Stimulated activated CD8-positive, alpha-beta memory T cell treated with anti-CD3 and anti-CD28 coated beads, Interleukin-15, amount 100 ng/mL, for 48 hours (primary cell): ENCODE results near the gene GPR42.
"Not testable (repeated sequence)": the region's sequence is repeated elsewhere in the genome, so short reads cannot be mapped to it uniquely, and the experiment has no call there.

Source experiments
- DNase-seq, 2 donors: peaks; one replicate each; pipeline ENCODE4 v3.0.0-alpha.2; 2020; ENCODE audit warnings: low read depth in 2 of 2

GPR42 gene

GRCh38 chr19:35347171-35347929, 23.5 kb upstream of the GPR42 start, which contains the start of gene FFAR1:
FFAR1 (plus strand) TSS chr19:35347902; CDS start chr19:35351552, 3,650 bp downstream.
- DNase-seq = peak; percentile 52 to 65

DNA sequence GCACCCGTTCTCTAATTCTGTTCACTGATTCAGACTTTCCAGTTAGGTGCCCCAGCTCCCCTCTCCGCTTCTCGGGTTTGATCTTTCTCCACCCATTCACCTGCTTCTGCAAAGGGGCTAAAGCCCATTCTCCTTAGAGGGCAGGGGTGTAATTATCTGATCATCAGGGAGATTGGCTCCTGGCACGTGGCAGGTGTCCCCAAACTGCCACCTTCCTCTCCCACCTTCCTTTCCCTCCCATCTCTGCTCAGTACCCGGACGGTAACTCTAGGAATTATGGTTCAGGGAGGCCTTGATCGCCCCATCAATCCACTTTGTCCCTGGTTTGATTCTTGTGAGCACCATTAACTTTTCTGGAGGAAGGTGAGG, 23.0 kb upstream of the GPR42 start:
- no peak for DNase-seq

DNA sequence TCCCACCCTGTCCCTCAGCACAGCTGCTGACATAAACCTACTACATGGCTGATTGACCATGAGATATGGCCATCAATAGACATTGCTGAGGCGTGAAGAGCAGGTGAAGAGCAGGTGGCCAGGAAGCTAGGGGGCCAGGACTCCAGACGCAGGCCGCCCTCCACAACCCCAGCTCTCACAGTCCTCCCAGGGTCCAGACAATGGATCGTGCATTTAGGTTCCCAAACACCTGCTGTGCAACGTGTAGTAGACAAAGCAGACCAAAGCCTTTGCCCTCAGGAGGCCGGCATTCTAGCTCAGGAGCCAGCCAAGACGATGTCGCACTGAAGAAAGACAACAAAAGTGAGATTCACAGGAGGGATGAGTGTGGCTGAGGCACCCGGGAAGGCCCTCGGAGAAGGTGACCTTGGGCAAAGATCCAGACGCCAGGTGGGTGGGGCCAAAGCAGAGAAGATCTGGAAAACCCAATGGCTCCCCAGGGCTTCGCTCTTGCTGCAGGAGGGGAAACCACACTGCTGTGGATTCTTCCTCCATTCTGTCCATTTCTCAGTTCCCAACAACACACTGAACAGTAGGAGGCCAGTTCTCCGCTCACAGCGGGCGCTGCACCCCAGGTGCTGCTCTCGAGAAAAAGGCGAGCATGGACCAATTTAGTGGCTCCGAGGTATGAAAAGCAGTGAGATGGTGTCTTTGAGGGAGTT, 21.8 kb upstream of the GPR42 start:
- no peak for DNase-seq

GRCh38 chr19:35349614-35350521, 21.0 kb upstream of the GPR42 start:
- DNase-seq = no peak

DNA sequence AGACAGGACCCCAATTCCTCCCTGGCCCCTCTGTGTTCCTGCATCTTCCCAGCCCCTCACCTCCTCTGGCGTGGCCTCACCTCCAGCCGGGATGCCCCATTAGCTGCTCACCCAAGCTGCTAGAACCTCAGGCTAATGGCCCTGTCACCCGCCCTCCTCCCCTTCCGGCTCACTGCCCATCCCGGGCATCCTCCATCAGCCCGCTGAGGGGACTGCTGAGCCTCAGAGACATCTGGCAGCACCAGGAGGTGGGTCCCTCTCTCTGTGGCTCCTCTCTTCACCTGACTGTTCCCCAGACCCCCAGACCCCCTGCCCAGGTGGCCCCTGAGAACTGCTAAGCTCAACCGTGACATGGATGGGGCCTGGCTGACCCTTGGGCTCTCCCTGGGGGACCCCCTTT, 20.3 kb upstream of the GPR42 start:
- no peak for DNase-seq

- DNase-seq = no peak
Observed at GRCh38 chr19:35351411-35352176, 19.3 kb upstream of the GPR42 start.

DNA sequence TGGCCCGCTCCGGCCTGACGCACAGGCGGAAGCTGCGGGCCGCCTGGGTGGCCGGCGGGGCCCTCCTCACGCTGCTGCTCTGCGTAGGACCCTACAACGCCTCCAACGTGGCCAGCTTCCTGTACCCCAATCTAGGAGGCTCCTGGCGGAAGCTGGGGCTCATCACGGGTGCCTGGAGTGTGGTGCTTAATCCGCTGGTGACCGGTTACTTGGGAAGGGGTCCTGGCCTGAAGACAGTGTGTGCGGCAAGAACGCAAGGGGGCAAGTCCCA, 18.8 kb upstream of the GPR42 start:
- DNase-seq = no peak

DNA sequence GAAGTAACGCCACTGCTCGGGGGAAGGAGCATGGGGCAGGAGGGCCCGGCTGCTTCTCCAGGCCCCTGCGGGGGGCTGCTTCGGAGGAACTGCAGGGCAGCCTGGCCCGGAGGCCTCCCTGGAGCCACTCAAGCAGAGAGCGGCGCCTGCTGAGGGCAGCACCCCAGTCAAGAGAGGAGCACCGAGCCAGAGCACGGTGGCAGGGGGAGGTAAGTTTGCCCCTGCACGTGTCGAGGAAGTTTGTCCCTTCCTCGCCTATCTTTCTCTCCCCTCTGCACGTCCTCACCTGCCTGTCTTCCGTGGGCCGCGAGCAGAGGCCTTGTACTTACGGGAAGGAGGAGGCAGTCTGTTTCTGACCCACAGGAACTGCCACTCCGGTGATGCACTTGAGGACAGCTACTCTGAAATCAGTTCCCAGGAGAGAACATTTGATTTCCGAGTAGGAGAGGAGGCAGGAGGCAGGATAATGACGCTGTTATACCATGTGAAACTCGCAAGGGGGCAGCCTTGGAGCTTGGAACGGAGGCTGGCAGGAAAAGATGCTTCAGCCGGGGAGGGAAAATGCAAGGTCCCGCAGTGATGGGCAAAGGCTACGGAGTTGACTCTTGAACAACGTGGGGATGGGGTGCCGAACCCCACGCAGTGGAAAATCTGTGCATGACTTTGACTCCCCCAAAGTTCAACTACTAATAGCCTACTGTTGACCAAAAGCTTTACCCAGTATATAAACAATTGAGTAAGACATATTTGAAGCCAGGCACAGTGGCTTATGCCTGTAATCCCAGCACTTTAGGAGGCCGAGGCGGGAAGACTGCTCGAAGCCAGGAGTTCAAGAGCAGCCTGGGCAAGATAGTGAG, 18.2 kb upstream of the GPR42 start:
- peak; percentile 42 to 63 for DNase-seq

- DNase-seq = no peak
Observed at GRCh38 chr19:35353635-35354034, 17.2 kb upstream of the GPR42 start.

DNA sequence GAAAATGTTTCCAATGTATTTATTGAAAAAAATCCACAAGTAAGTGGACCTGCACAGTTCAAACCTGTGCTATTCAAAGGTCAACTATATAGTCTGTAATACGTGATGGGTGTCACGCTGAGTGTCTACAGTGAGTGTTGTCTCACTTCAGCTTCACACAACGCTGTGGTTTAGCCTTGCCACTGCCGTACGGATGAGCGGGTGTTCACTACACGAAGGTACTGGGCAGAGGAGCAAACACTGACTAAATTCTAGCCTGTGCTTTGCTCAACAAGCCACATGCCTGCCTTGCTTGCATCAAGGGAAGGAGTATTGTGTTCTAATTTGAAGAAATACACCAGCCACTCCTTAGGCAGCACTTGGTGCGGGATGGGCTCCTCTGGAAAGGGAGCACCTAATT, 16.0 kb upstream of the GPR42 start:
- DNase-seq = no peak

- DNase-seq = no peak
Observed at GRCh38 chr19:35355791-35356460, 14.9 kb upstream of the GPR42 start.

DNA sequence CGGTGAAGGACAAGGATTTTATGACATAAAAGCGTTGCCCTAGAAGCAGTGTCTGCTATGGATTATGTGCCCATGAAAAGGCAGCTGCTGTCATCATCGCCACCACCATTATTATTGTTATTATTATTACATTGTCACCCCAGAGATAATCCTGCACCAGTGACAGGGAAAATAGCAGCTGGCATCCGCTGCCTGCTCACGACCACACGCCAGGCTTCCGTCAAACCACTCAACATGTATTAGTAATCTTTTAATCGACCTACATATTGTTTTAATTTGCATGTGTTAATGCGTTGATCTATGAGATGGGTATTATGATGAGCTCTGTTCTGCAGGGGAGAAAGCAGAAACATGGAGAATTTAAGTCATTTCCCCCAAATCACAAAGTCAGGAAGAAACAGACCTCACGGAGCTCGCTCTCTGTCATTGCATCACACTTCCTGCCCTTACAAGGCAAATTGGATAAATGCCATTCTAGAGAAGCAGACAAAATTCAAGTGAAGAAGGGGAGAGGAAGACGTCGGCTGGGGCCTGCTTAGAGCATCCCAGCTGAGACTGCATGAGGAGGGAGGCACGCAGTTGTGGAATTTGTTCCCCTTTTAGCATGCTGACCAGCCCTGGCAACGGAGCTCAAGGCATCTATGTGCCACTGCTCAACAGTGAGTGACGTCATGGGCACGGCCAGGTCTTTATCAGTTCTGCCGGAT, 12.8 kb upstream of the GPR42 start, which contains the start of gene FFAR3:
TSS of gene FFAR3 (plus strand) at position 594 of the 707 bp plus-strand sequence. CDS start 431 bp downstream, outside the sequence.
- DNase-seq = no peak

GRCh38 chr19:35358834-35359233, 12.0 kb upstream of the GPR42 start:
- DNase-seq = not testable (repeated sequence)

DNA sequence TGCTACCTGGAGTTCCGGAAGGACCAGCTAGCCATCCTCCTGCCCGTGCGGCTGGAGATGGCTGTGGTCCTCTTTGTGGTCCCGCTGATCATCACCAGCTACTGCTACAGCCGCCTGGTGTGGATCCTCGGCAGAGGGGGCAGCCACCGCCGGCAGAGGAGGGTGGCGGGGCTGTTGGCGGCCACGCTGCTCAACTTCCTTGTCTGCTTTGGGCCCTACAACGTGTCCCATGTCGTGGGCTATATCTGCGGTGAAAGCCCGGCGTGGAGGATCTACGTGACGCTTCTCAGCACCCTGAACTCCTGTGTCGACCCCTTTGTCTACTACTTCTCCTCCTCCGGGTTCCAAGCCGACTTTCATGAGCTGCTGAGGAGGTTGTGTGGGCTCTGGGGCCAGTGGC, 11.5 kb upstream of the GPR42 start:
- not testable (repeated sequence) for DNase-seq

- DNase-seq = not testable (repeated sequence)
Observed at GRCh38 chr19:35360081-35360480, 10.8 kb upstream of the GPR42 start.

DNA sequence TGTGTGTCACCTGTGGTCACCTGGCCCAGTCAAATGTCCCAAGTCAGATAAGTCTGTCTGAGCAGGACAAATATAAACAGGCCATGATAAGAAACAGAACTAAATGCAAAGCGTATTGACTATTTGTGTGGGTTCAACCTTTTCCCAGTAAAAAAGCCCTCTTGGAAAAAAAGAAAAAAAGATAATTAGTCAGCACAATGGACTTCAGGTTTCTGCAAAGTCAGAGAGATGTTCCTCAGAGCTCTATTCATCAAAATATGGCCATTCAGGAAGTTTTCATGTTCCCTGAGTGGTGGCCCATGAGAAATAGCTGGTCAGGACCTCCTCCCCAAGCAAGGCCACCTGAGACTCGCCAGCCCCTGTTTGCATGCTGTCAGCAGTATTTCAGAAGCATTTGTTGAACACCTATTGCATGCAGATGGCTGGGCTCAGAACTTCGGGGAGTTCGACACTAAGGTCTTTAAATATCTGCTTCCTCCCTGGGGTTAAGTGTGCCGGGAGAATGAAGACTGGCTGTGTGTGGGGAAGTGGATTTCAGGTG, 9.9 kb upstream of the GPR42 start:
- DNase-seq = no peak

- DNase-seq = no peak
Observed at GRCh38 chr19:35362261-35363000, 8.4 kb upstream of the GPR42 start.

- DNase-seq = no peak
Observed at GRCh38 chr19:35363001-35363590, 7.8 kb upstream of the GPR42 start.
